B cell (primary cell): ENCODE measurements around the gene SHB. TPM values are rescaled to one million over a fixed set of nuclear protein-coding genes. Genes with fewer than 3 reads are reported as not detected.

Experiments used
- ATAC-seq: fragments of 200-7000 bp; cut with Tn5 transposase; one replicate; pipeline ENCODE4 v1.10.0; 2021; ENCODE audit warnings: low read depth, mild to moderate bottlenecking, moderate number of reproducible peaks, moderate library complexity
- CTCF ChIA-PET: fragments of 350-600 bp; sonication (Branson Sonifier 250); formaldehyde crosslinking; loops from one replicate; lab custom pipeline; 2021; ENCODE audit warnings: antibody characterized with exemption, inconsistent platforms; lab: Charles Lee
- POLR2A ChIA-PET: fragments of 350-600 bp; sonication (Branson Sonifier 250); formaldehyde crosslinking; loops from one replicate; lab custom pipeline; 2021; ENCODE audit warnings: antibody characterized with exemption; lab: Charles Lee
- DNase-seq: peaks from one replicate; pipeline ENCODE4 v3.0.0; 2013
- H2AFZ ChIP-seq: 2 replicates; pipeline ENCODE4 v1.6.1; 2012; ENCODE audit warnings: mild to moderate bottlenecking, low read depth, low read length; ENCODE audit not compliant: insufficient read depth, poor library complexity, severe bottlenecking
- H3K27ac ChIP-seq, 2 donors: 1 replicate in 1 of 2; 2 replicates in 1 of 2; pipeline ENCODE4 v1.5.1; 2012 to 2013; ENCODE audit warnings: low read length in 2 of 2, mild to moderate bottlenecking in 2 of 2, moderate library complexity in 1 of 2
- H3K27me3 ChIP-seq, 4 experiments: fragments of 200-600 bp in 1 of 4; sonication (generic) in 1 of 4; replicated peaks in 1 of 4; 1 replicate in 2 of 4; 2 replicates in 2 of 4; pipeline versions ENCODE4 v1.6.1 to v1.7.0; 2013 to 2016; ENCODE audit warnings: low read length in 3 of 4, mild to moderate bottlenecking in 2 of 4, mixed read lengths in 1 of 4, moderate library complexity in 1 of 4; ENCODE audit not compliant: insufficient read depth in 4 of 4, control insufficient read depth in 3 of 4; ENCODE audit errors: control extremely low read depth in 1 of 4
- H3K36me3 ChIP-seq, 2 experiments: replicated peaks in 1 of 2; 1 replicate in 1 of 2; 2 replicates in 1 of 2; pipeline versions ENCODE4 v1.6.1 to v1.7.1; 2013; ENCODE audit warnings: low read length in 1 of 2; ENCODE audit not compliant: insufficient read depth in 2 of 2, control insufficient read depth in 1 of 2; ENCODE audit errors: control extremely low read depth in 1 of 2, extremely low read depth in 1 of 2
- H3K4me1 ChIP-seq, 2 donors: fragments of 200-600 bp in 1 of 2; sonication (generic) in 1 of 2; 1 replicate in 1 of 2; 2 replicates in 1 of 2; pipeline versions ENCODE4 v1.5.1 to v1.6.1; 2013 to 2017; ENCODE audit warnings: low read length in 2 of 2; ENCODE audit not compliant: control insufficient read depth in 2 of 2, insufficient read depth in 2 of 2
- H3K4me2 ChIP-seq: replicated peaks from 2 replicates; pipeline ENCODE3; 2012; ENCODE audit warnings: mild to moderate bottlenecking, low read depth, low read length; ENCODE audit not compliant: poor library complexity, severe bottlenecking
- H3K4me3 ChIP-seq, 5 experiments: fragments of 200-600 bp in 1 of 5; sonication (generic) in 1 of 5; 1 replicate in 3 of 5; 2 replicates in 2 of 5; pipeline versions ENCODE4 v1.5.1 to v1.7.0; 2011 to 2016; ENCODE audit warnings: low read length in 4 of 5, mild to moderate bottlenecking in 4 of 5, low read depth in 2 of 5, control low read depth in 1 of 5, moderate library complexity in 1 of 5; ENCODE audit not compliant: insufficient read depth in 1 of 5; ENCODE audit errors: control extremely low read depth in 1 of 5, extremely low read depth in 1 of 5
- H3K79me2 ChIP-seq: fragments of 200-600 bp; sonication (generic); one replicate; pipeline ENCODE4 v1.6.0; 2016; ENCODE audit warnings: low read length; ENCODE audit not compliant: control insufficient read depth, insufficient read depth
- H3K9ac ChIP-seq: fragments of 200-600 bp; sonication (generic); 2 replicates; pipeline ENCODE4 v1.6.1; 2017; ENCODE audit warnings: mild to moderate bottlenecking, low read length, moderate library complexity
- H3K9me3 ChIP-seq, 3 donors: one replicate each; pipeline versions ENCODE4 v1.6.1 to v1.7.1; 2013; ENCODE audit warnings: low read length in 2 of 3; ENCODE audit not compliant: control insufficient read depth in 2 of 3, insufficient read depth in 1 of 3; ENCODE audit errors: control extremely low read depth in 1 of 3
- H4K20me1 ChIP-seq: 2 replicates; pipeline ENCODE4 v1.6.0; 2012; ENCODE audit warnings: mild to moderate bottlenecking, low read length; ENCODE audit not compliant: insufficient read depth, control insufficient read depth, poor library complexity, severe bottlenecking
- H3K27ac Mint-ChIP-seq: one replicate; pipeline ENCODE4 v1.8.0; 2021; ENCODE audit warnings: mixed read lengths
- H3K27me3 Mint-ChIP-seq: one replicate; pipeline ENCODE4 v1.8.0; 2021; ENCODE audit warnings: mixed read lengths
- H3K4me1 Mint-ChIP-seq: one replicate; pipeline ENCODE4 v1.8.0; 2021; ENCODE audit warnings: mixed read lengths
- H3K4me3 Mint-ChIP-seq: one replicate; pipeline ENCODE4 v1.8.0; 2021; ENCODE audit warnings: mixed read lengths
- H3K9me3 Mint-ChIP-seq: one replicate; pipeline ENCODE4 v1.8.0; 2022; ENCODE audit warnings: mixed read lengths; ENCODE audit not compliant: insufficient read depth
- EZH2 ChIP-seq: IDR thresholded peaks from 2 replicates; pipeline ENCODE4 v1.6.1; 2012; ENCODE audit warnings: borderline replicate concordance, low read depth, mild to moderate bottlenecking, moderate library complexity, low read length; ENCODE audit not compliant: insufficient read depth, poor library complexity, severe bottlenecking
- WGBS: methylation state at CpG from one replicate; pipeline ENCODE4 v1.1.5; 2013; ENCODE audit warnings: missing lambda C conversion rate; ENCODE audit not compliant: insufficient coverage; 5-methylcytosine and 5-hydroxymethylcytosine counted together
- intact Hi-C: fragments of 100-400 bp; cut with micrococcal nuclease; formaldehyde crosslinking; loops from one replicate; pipeline ENCODE4 v1.10.0; 2022
- polyA plus RNA-seq: library from polyadenylated mRNA; depleted of rRNA; stranded (reverse); fragments of >200 nt; gene quantifications from 2 replicates; pipeline ENCODE4 v1.2.3, GENCODE V29; 2012
- total RNA-seq, 2 donors: library from RNA; stranded (reverse); fragments of 120-200 nt in 1 of 2; gene quantifications; 1 replicate in 1 of 2; 2 replicates in 1 of 2; pipeline versions ENCODE4 v1.2.3 to v1.2.4, GENCODE V29; 2013 to 2022
- TF ChIP-seq, protein P1 (sequence below): fragments of 200-600 bp; IDR thresholded peaks from one replicate; pipeline ENCODE4 v1.8.0; 2022; ENCODE audit warnings: antibody characterized with exemption, mild to moderate bottlenecking

The SHB gene
- total and polyA plus RNA-seq, 2 donors (not counting 1 experiment from before 2014, with no cell fraction given) = 0.06 to 1.9 TPM

DNA sequence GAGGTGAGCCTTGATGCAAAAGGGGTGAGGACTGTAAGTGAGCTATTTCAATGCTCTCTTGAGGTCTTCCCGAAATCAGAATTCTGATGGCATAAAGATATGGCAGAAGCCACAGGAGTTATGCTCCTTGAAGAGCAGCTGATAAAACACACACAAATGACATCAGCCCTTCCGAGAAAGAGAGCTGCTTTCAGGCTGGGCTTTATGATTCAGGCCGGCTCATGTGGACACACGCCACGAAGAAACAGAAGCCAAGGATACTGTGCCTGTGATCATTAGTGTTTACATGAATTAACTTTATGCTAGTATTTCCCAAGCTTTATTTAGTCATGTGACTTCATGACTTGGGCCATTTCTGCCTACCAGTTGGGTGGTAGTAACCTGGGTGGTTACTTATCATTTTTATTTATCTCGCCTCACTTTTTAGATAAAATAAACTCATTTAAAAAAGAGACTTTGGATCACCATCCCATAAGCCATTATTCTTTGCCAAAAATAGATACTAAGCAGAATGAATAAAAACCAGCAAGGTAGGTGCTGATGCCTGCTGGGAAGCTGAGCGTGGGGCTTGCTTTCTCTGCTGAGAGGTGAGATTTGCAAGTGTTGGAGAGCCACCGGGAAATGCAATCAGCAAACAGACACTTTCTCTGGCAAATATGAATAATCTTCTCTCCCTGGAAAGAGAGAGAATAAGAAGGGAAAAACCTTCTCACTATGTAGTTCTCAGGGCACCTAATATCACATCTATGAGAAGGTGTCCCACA lies 92.1 kb downstream of the SHB start:
- Mint-ChIP-seq H3K4me3 (no peak overlapping the region), H3K27me3 (peaks cover 18% of the 10 kb centered on the region), H3K27ac (no peak overlapping the region), H3K9me3 (no peaks in the 10 kb centered on the region), H3K4me1 (no peaks in the 10 kb centered on the region)
- Histone ChIP-seq H3K4me1 (no peaks in the 10 kb centered on the region), H3K4me2 (no peak overlapping the region), H3K27me3 (no peaks in the 10 kb centered on the region), H2AFZ (no peak overlapping the region), H4K20me1 (no peaks in the 10 kb centered on the region), H3K36me3 (no peaks in the 10 kb centered on the region), H3K9me3 (no peaks in the 10 kb centered on the region), H3K9ac (no peak overlapping the region), H3K4me3 (no peak overlapping the region), H3K27ac (no peak overlapping the region), H3K79me2 (no peaks in the 10 kb centered on the region)
- no peak for DNase-seq
- no peak for ATAC-seq
- POLR2A ChIA-PET = no interaction called here
- TF ChIP-seq, protein P1, sequence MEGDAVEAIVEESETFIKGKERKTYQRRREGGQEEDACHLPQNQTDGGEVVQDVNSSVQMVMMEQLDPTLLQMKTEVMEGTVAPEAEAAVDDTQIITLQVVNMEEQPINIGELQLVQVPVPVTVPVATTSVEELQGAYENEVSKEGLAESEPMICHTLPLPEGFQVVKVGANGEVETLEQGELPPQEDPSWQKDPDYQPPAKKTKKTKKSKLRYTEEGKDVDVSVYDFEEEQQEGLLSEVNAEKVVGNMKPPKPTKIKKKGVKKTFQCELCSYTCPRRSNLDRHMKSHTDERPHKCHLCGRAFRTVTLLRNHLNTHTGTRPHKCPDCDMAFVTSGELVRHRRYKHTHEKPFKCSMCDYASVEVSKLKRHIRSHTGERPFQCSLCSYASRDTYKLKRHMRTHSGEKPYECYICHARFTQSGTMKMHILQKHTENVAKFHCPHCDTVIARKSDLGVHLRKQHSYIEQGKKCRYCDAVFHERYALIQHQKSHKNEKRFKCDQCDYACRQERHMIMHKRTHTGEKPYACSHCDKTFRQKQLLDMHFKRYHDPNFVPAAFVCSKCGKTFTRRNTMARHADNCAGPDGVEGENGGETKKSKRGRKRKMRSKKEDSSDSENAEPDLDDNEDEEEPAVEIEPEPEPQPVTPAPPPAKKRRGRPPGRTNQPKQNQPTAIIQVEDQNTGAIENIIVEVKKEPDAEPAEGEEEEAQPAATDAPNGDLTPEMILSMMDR = no peak
- TF ChIP-seq EZH2 = no peak
- CTCF ChIA-PET = no interaction called here
- intact Hi-C loops = no loop called here
- WGBS = 100% methylated on average over 3 of the region's 8 CpGs

DNA sequence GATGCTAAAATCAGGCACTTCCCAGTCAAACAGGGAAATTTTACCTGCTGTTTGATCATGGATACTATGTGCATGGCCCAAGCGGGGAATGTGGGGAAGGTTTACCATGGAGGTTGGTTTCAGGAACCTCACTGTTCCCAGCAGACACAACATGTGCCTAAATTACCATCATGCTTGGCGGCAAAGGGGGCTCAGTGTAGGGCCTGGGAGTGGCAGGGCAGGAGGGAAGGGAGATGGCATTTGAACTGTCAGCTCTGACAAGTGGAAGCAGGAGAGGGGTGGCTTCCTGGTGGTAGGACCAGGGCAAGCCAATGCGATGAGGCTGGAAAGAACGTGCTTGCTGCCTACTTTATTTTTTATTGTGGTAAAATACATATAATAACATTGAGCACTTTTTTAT lies 93.4 kb downstream of the SHB start:
- WGBS = 88% methylated on average over 2 of the region's 4 CpGs
- POLR2A ChIA-PET = no interaction called here
- intact Hi-C loops = no loop called here

More for the DNA sequence above, 93.4 kb downstream of the SHB start:
- no peak overlapping the region for H3K4me3 ChIP-seq
- ATAC-seq = no peak
- H3K9me3 Mint-ChIP-seq = no peaks in the 10 kb centered on the region
- H3K27ac ChIP-seq = no peak overlapping the region
- CTCF ChIA-PET = no interaction called here
- no peaks in the 10 kb centered on the region for H3K27me3 ChIP-seq
- H3K9ac ChIP-seq = no peak overlapping the region
- no peak overlapping the region for H2AFZ ChIP-seq
- TF ChIP-seq, protein P1 = no peak
- TF ChIP-seq EZH2 = no peak
- no peaks in the 10 kb centered on the region for H3K4me1 ChIP-seq
- H3K4me3 Mint-ChIP-seq = no peak overlapping the region
- no peak for DNase-seq
- no peaks in the 10 kb centered on the region for H3K9me3 ChIP-seq
- H3K4me2 ChIP-seq = no peak overlapping the region
- H3K36me3 ChIP-seq = no peaks in the 10 kb centered on the region
- H3K4me1 Mint-ChIP-seq = no peaks in the 10 kb centered on the region
- H3K27me3 Mint-ChIP-seq = peaks cover 18% of the 10 kb centered on the region
- H3K27ac Mint-ChIP-seq = no peak overlapping the region
- no peaks in the 10 kb centered on the region for H3K79me2 ChIP-seq
- H4K20me1 ChIP-seq = no peaks in the 10 kb centered on the region
